EH (cell line): ENCODE results near the gene MAN2A2.
A peak's percentile ranks its signal among the peaks of the same experiment; 100 is the strongest.
"Not testable (repeated sequence)": the region's sequence is repeated elsewhere in the genome, so short reads cannot be mapped to it uniquely, and the experiment has no call there.

ENCODE experiments used
- DNase-seq: peaks from one replicate; pipeline ENCODE4 v3.0.0-alpha.2; 2015; ENCODE audit warnings: low read depth

The MAN2A2 gene

GRCh38 chr15:90871139-90871715 is 31.9 kb upstream of the MAN2A2 start:
- DNase-seq: peak; percentile 46

- peak; percentile 19 for DNase-seq
Observed at GRCh38 chr15:90871716-90872485, 31.2 kb upstream of the MAN2A2 start.

DNA sequence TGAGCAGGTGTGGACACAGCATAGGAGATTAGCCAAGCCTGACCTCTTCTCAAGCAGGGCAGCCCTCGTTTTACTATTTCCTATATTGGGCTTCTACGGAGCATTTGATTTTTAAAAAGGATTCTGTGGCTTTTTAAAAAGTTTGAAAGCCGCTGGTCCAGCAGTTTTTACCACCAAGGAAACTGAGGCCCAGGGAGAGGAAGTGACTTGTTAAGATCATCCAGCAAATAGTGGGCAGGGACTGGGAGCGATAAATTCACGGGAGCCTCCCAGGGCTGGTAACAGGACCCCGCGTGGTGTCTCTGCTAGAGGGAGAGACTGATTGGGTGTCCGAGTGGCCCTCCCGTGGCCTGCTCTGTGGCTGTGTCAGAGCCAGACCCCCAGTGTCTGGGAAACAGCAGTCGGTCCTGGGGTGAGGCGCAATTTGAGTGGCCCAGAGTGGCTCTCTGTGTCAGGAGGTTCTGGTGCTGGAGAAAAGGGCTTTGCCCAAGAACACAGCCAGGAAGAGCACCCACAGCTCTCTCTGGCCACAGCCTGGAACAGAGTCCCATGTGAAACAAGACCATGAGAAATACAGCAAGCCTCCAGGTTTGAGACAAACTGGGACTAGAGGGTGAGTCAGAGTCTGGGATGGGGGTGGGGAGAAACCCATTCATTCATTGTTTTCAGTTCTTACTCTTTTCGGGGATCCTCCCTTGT is 30.5 kb upstream of the MAN2A2 start:
- DNase-seq: peak; percentile 85

GRCh38 chr15:90873488-90873997 is 29.6 kb upstream of the MAN2A2 start:
- DNase-seq: no peak

DNA sequence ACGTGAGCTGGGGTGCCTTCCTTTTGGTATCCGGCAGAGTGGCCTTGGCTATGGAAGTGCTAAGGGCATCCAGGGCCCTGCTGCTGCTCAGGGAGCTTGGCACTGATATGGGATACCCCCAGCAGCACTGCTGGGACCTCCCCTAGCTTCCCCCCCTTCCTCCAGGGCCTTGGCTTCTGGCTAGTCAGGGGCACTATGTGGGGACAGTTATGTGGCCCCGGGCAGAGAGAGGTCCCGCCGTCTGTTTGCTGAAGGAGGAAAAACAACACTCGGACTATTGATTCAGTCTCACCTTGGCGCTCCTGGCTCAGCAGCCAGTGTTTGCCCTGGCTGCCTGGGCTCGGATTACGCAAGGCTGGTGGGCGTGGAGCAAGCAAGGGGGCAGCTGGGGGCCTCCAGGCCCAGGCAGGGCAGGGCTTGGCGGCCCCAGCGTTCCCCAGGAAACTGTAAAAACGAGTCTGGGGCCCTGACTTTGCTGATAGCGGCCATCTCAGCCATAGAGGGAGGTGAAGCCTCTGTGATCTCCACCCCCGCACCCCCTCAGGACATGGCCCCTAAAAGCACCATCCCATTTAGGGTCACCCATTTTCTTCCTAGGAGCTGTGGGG is 29.0 kb upstream of the MAN2A2 start:
- DNase-seq: peak; percentile 14

GRCh38 chr15:90874986-90875385 is 28.1 kb upstream of the MAN2A2 start:
- not testable (repeated sequence) for DNase-seq

DNA sequence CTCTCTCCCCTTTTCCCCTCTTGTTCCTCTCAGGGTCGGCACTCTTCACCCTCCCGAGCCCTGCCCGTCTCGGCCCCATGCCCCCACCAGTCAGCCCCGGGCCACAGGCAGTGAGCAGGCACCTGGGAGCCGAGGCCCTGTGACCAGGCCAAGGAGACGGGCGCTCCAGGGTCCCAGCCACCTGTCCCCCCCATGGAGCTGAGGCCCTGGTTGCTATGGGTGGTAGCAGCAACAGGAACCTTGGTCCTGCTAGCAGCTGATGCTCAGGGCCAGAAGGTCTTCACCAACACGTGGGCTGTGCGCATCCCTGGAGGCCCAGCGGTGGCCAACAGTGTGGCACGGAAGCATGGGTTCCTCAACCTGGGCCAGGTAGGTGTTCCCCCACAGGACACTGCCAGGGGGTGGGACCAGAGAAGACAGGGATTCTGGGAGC is 27.5 kb upstream of the MAN2A2 start:
- DNase-seq: no peak

DNA sequence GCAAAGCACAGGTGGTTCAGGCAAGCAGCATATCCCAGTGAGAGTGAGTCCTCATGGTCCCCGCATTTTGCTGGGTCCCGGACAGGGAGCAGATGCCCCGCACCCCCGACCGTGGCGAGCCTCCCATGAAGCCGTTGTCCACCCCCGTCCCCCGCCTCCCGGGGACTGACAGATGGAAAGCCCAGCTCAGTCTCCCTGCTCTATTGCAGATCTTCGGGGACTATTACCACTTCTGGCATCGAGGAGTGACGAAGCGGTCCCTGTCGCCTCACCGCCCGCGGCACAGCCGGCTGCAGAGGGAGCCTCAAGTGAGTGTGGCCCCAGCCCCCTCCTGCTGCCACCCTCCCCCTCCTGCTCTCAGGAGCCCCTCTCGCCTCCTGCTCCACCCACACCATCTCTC is 27.1 kb upstream of the MAN2A2 start:
- no peak for DNase-seq

DNA sequence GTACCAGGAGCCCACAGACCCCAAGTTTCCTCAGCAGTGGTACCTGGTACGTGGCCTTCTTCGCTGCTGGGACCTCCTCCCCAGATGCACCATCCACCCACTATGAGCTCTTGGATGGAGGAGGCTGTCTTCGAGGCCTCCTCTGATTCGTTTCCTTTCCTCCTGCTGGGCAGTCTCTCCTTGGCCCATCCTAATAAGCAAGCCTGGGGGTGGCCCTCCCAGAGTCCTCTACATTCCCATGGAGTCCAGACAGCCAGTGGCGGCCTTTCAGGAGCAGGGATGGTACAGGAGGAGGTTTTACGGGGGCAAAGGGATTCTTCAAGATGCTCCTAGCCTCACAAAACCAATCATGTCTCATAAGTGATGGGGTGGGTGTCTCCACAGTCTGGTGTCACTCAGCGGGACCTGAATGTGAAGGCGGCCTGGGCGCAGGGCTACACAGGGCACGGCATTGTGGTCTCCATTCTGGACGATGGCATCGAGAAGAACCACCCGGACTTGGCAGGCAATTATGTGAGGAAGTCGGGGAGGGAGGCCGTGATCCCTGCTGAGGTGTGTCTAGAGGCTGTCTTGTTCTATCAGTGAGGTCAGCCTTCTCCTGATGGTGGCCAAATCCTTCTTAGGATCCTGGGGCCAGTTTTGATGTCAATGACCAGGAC is 26.5 kb upstream of the MAN2A2 start:
- no peak for DNase-seq

- no peak for DNase-seq
Observed at GRCh38 chr15:90877315-90877714, 25.8 kb upstream of the MAN2A2 start.

DNA sequence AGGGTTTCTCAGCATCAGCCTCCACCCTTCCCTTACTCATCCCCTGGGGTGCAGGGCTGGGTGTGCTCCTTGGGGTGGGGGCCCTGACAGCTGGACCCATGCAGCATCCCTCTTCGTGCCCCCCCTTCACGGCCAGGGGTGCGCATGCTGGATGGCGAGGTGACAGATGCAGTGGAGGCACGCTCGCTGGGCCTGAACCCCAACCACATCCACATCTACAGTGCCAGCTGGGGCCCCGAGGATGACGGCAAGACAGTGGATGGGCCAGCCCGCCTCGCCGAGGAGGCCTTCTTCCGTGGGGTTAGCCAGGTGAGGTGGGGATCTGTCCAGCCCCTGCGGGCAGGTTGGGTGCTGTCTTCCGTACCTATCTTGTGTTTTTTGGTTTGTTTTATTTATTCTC is 25.1 kb upstream of the MAN2A2 start:
- DNase-seq: no peak

DNA sequence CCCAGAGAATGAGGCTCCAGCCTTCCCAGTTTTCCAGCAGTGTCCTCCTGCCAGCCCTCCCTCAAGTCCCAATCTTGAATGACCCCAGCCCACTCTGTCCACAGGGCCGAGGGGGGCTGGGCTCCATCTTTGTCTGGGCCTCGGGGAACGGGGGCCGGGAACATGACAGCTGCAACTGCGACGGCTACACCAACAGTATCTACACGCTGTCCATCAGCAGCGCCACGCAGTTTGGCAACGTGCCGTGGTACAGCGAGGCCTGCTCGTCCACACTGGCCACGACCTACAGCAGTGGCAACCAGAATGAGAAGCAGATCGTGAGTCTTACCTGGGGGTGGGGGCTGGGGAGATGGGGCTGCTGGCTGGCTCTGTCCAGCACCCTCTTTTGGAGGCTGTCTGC is 24.4 kb upstream of the MAN2A2 start:
- no peak for DNase-seq

- DNase-seq: no peak
Observed at GRCh38 chr15:90879730-90880366, 23.3 kb upstream of the MAN2A2 start.

- DNase-seq: no peak
Observed at GRCh38 chr15:90880381-90881145, 22.5 kb upstream of the MAN2A2 start.

- no peak for DNase-seq
Observed at GRCh38 chr15:90881181-90881977, 21.7 kb upstream of the MAN2A2 start.

DNA sequence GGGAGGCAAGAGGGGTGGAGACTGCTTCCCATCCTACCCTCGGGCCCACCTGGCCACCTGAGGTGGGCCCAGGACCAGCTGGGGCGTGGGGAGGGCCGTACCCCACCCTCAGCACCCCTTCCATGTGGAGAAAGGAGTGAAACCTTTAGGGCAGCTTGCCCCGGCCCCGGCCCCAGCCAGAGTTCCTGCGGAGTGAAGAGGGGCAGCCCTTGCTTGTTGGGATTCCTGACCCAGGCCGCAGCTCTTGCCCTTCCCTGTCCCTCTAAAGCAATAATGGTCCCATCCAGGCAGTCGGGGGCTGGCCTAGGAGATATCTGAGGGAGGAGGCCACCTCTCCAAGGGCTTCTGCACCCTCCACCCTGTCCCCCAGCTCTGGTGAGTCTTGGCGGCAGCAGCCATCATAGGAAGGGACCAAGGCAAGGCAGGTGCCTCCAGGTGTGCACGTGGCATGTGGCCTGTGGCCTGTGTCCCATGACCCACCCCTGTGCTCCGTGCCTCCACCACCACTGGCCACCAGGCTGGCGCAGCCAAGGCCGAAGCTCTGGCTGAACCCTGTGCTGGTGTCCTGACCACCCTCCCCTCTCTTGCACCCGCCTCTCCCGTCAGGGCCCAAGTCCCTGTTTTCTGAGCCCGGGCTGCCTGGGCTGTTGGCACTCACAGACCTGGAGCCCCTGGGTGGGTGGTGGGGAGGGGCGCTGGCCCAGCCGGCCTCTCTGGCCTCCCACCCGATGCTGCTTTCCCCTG is 21.0 kb upstream of the MAN2A2 start:
- no peak for DNase-seq

DNA sequence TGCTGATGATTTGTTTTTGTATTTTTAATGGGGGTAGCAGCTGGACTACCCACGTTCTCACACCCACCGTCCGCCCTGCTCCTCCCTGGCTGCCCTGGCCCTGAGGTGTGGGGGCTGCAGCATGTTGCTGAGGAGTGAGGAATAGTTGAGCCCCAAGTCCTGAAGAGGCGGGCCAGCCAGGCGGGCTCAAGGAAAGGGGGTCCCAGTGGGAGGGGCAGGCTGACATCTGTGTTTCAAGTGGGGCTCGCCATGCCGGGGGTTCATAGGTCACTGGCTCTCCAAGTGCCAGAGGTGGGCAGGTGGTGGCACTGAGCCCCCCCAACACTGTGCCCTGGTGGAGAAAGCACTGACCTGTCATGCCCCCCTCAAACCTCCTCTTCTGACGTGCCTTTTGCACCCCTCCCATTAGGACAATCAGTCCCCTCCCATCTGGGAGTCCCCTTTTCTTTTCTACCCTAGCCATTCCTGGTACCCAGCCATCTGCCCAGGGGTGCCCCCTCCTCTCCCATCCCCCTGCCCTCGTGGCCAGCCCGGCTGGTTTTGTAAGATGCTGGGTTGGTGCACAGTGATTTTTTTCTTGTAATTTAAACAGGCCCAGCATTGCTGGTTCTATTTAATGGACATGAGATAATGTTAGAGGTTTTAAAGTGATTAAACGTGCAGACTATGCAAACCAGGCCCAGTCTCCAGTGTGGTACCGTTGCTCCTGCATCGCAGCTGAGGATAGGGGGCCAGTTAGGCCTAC is 20.1 kb upstream of the MAN2A2 start:
- DNase-seq: no peak

DNA sequence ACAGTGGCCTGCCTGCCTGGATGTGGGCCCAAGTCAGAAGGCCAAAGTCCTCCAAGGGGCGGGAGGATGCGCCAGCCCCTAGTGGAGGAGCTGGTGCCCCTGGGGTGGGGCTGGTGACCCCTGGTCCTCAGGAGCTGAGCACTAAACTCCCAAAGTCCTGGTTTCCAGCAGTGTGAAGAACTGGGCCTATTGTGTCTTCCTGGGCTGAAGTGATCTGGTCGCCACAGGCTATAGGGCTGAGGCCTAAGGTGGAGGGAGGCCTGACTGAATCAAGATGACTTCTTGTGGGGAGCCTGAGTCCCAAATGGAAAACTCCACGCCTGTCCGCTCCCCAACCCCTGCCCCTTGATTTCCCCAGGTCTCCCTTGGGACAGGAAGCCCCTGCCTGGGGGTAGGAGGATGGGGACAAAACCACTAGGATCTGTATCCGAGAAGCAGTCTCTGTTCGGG is 19.6 kb upstream of the MAN2A2 start:
- DNase-seq: peak; percentile 20
